Psoas muscle (tissue), 8 donors: Measurements from ENCODE around the gene KCNK3. TPM values are rescaled to one million over a fixed set of nuclear protein-coding genes. Genes with fewer than 3 reads are reported as not detected.

Source experiments
- ATAC-seq, 4 donors: fragments of 200-7000 bp; cut with Tn5 transposase; one replicate each; pipeline ENCODE4 v1.9.1; 2020; ENCODE audit warnings: moderate library complexity in 3 of 4, mild to moderate bottlenecking in 2 of 4
- DNase-seq, 2 donors: peaks; one replicate each; pipeline ENCODE4 v3.0.0-alpha.2; 2020
- H3K27ac ChIP-seq: fragments of 200-600 bp; one replicate; pipeline ENCODE4 v1.8.0; 2022
- H3K27me3 ChIP-seq, 3 donors: fragments of 200-600 bp in 1 of 3; one replicate each; pipeline versions ENCODE4 v1.6.1 to v1.8.0; 2013 to 2022; ENCODE audit warnings: low read length in 2 of 3, mild to moderate bottlenecking in 2 of 3, moderate library complexity in 1 of 3; ENCODE audit not compliant: insufficient read depth in 3 of 3
- H3K36me3 ChIP-seq, 2 donors: fragments of 200-600 bp in 1 of 2; one replicate each; pipeline versions ENCODE4 v1.6.1 to v1.8.0; 2013 to 2022; ENCODE audit warnings: low read depth in 1 of 2, mild to moderate bottlenecking in 1 of 2, moderate library complexity in 1 of 2; ENCODE audit not compliant: insufficient read depth in 1 of 2
- H3K4me1 ChIP-seq: fragments of 200-600 bp; one replicate; pipeline ENCODE4 v1.8.0; 2022
- H3K4me3 ChIP-seq: fragments of 200-600 bp; one replicate; pipeline ENCODE4 v1.8.0; 2022; ENCODE audit warnings: mild to moderate bottlenecking
- H3K9me3 ChIP-seq: fragments of 200-600 bp; one replicate; pipeline ENCODE4 v1.8.0; 2022
- WGBS, 3 donors: extraction: QIAGEN DNeasy Blood & Tissue Kit; methylation state at CpG; one replicate each; pipeline versions ENCODE4 v1.1.6 to v1.1.7; 2013; 5-methylcytosine and 5-hydroxymethylcytosine counted together
- intact Hi-C, 2 donors: fragments of 100-400 bp; cut with DNase I; formaldehyde crosslinking; loops; one replicate each; pipeline versions ENCODE4 v1.11.0 to v1.14.2; 2022
- polyA plus RNA-seq, 3 donors: library from polyadenylated mRNA; stranded (reverse); fragments of 200-250 nt; gene quantifications; one replicate each; pipeline ENCODE4 v1.2.3, GENCODE V29; 2013
- total RNA-seq, 4 donors: library from RNA; stranded (reverse); fragmentation: NEBNext Ultra II Directional in 2 of 4; extraction: Animal tissue kit (Norgen Biotek cat#: 25700) in 2 of 4; gene quantifications; one replicate each; pipeline versions ENCODE4 v1.2.1 to v1.2.4, GENCODE V29; 2021 to 2023
- TF ChIP-seq, protein P1 (sequence below): fragments of 200-600 bp; IDR thresholded peaks from one replicate; pipeline ENCODE4 v1.8.0; 2022; ENCODE audit warnings: antibody characterized with exemption
- donor health status: healthy with polysubstance abuse.
- donor health status: DM: no; HTN: no; CAD: no; lungs with moderate emphysema.
- donor health status: Bipolar disorder and iron deficiency.
- donor health status: healthy.
- donor health status: DM: yes; HTN: yes; CAD: no.
- donor health status: DM: no; HTN: no; CAD: no.
- donor health status: DM: no; HTN: no; CAD: no.
- donor health status: DM: yes; HTN: yes; CAD: no.

Gene KCNK3
- total and polyA plus RNA-seq, 7 donors: 0.06 to 2.3 (median 0.15) TPM

DNA sequence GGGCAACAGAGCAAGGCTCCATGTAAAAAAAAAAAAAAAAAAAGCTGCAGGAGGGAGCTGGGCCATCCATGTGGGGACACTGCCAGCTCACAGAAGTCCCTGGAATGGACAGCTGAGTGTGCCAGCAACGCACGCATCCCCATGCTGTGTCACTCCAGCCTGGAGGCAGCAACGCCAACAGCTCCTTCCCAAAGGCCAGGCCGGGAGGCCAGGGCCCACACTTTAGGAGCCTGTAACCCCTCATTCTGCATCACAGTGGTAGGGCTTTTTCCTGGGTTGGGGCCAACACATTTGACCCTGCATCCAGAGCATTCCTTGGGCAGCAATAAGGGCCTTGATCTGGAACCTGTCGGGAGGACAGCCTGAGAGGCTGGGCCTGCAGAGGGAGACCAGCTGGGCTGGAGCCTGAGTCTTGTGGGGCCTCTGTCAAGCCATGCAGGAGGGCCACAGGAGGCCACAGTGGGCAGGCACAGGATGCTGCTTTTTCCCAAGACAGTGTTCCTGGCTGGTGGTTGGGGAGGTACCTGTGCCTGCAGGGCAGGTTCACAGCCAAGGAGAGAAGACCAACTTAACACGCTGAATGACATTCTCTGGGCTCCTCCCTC, 16.8 kb upstream of the KCNK3 start:
- DNase-seq: no peak
- no peak for ATAC-seq
- Histone ChIP-seq H3K27me3 (peaks cover 0 to 21% (median 0%) of the 10 kb centered on the region in 3 donors), H3K9me3 (no peaks in the 10 kb centered on the region), H3K27ac (no peak overlapping the region), H3K4me3 (no peak overlapping the region), H3K4me1 (no peaks in the 10 kb centered on the region), H3K36me3 (no peaks in the 10 kb centered on the region)
- intact Hi-C loops: no loop called here
- 57 to 78% (median 64%) methylated on average over 6 of the region's 6 CpGs for WGBS, 3 donors
- TF ChIP-seq, protein P1, sequence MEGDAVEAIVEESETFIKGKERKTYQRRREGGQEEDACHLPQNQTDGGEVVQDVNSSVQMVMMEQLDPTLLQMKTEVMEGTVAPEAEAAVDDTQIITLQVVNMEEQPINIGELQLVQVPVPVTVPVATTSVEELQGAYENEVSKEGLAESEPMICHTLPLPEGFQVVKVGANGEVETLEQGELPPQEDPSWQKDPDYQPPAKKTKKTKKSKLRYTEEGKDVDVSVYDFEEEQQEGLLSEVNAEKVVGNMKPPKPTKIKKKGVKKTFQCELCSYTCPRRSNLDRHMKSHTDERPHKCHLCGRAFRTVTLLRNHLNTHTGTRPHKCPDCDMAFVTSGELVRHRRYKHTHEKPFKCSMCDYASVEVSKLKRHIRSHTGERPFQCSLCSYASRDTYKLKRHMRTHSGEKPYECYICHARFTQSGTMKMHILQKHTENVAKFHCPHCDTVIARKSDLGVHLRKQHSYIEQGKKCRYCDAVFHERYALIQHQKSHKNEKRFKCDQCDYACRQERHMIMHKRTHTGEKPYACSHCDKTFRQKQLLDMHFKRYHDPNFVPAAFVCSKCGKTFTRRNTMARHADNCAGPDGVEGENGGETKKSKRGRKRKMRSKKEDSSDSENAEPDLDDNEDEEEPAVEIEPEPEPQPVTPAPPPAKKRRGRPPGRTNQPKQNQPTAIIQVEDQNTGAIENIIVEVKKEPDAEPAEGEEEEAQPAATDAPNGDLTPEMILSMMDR: no peak

DNA sequence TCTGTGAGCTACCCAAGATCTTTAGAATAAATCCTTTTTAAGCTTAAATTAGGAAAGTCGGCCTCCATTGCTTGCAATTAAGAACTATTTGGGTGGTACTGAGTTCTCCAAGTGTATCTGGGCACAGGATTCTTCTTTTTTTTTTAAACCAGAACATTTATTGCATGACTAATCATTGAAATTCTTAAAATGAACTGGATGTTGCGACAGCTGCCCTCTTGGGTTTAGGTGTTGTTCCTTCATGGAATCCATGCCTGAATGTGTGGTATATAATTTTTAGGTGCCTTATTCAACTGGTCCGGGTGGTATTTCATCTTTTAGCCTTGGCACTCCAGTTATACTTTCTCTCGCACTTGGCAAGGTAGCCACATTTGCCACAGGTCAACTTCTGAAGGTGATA, 14.5 kb upstream of the KCNK3 start:
- Histone ChIP-seq H3K27ac (no peak overlapping the region), H3K36me3 (no peaks in the 10 kb centered on the region), H3K4me1 (no peaks in the 10 kb centered on the region), H3K9me3 (no peaks in the 10 kb centered on the region), H3K27me3 (peaks cover 0 to 11% (median 0%) of the 10 kb centered on the region in 3 donors), H3K4me3 (no peak overlapping the region)
- TF ChIP-seq, protein P1: no peak
- intact Hi-C loops: no loop called here
- DNase-seq (no peak), ATAC-seq (no peak)
- whole genome bisulfite sequencing, 3 donors: 82 to 87% (median 85%) methylated on average over 4 of the region's 4 CpGs

DNA sequence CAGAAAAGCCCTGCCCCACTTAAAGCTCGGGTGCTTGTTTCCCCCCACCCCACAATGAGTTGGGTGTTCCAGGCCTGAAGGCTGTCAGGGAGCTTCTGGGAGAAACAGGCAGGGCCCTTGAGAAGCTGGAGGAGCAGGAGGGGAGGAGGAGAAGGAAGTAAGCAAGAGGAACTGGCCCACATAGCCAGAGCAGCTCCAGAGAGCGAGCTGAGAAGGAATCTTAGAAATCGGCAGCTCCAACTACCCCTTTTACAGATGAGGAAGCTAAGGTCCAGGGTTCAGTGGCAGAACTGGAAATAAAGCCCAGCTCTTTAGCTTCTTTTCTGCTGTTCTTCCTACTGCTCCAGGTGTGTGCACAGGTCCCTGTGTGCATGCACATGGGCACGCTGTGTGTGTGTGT, 12.7 kb upstream of the KCNK3 start:
- intact Hi-C loops: no loop called here
- ATAC-seq (no peak), DNase-seq (no peak)
- Histone ChIP-seq H3K27ac (no peak overlapping the region), H3K4me3 (no peak overlapping the region), H3K27me3 (peaks cover 0 to 6% (median 0%) of the 10 kb centered on the region in 3 donors), H3K36me3 (no peaks in the 10 kb centered on the region), H3K9me3 (no peaks in the 10 kb centered on the region), H3K4me1 (no peaks in the 10 kb centered on the region)
- TF ChIP-seq, protein P1: no peak
- WGBS, 3 donors: 72 to 84% (median 79%) methylated on average over 4 of the region's 4 CpGs

DNA sequence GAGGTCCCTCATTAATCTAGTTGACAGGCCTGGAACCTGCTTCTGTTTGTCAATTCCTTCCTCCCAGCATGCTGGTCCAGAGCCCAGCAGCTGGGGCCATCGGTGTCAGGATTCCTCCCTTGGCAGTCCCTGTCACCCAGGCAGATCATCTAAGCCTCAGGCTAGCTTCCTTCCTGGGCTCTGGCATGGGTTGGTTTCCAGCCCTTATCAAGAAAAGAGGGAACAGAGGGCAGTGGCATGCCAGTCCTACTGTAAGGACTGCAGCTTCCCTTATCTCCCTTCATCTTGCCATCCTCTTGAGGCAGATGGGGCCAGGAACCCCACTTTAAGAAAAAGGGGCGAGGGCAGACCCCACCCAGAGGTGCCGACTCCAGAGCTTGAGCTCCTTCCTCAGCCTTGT, 10.9 kb upstream of the KCNK3 start:
- 61 to 66% (median 63%) methylated on average over 3 of the region's 3 CpGs for WGBS, 3 donors
- no peaks in the 10 kb centered on the region for H3K36me3 ChIP-seq
- no peaks in the 10 kb centered on the region for H3K4me1 ChIP-seq
- intact Hi-C loops: no loop called here
- H3K4me3 ChIP-seq: no peak overlapping the region
- peaks cover 0 to 8% (median 3%) of the 10 kb centered on the region in 3 donors for H3K27me3 ChIP-seq
- H3K9me3 ChIP-seq: no peaks in the 10 kb centered on the region
- DNase-seq (no peak), ATAC-seq (no peak)
- TF ChIP-seq, protein P1: no peak
- H3K27ac ChIP-seq: no peak overlapping the region

DNA sequence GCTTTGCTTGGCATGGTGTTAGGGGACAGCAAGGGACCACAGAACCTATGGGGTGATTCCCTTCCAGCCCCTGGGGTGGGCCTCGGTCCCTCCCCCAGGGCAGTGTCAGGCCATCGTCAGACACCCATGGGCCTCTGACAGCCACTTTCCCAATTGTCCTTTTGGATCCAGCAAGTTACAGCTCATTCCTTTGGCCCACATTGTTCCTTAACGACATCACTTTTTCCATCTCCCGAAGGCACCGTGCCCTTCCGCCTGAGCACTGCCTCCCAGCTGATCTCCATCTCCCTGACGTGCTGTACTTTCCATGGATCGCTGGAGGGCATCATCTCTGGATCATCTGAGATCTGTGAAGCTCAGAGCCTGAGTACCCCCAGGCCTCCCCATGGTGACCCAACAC, 10.4 kb upstream of the KCNK3 start:
- TF ChIP-seq, protein P1: no peak
- Histone ChIP-seq H3K4me1 (no peaks in the 10 kb centered on the region), H3K4me3 (no peak overlapping the region), H3K9me3 (no peaks in the 10 kb centered on the region), H3K36me3 (no peaks in the 10 kb centered on the region), H3K27me3 (peaks cover 0 to 8% (median 3%) of the 10 kb centered on the region in 3 donors), H3K27ac (no peak overlapping the region)
- intact Hi-C loops: no loop called here
- DNase-seq (no peak), ATAC-seq (no peak)
- 49 to 54% (median 51%) methylated on average over 8 of the region's 8 CpGs for WGBS, 3 donors
